GM12864 (cell line): ENCODE data around the gene RNF123.
"Not testable (repeated sequence)": the region's sequence is repeated elsewhere in the genome, so short reads cannot be mapped to it uniquely, and the experiment has no call there.

ENCODE experiments used
- DNase-seq: peaks from one replicate; pipeline ENCODE4 v3.0.0-alpha.2; 2011; ENCODE audit warnings: low read depth
- H3K4me3 ChIP-seq: 2 replicates; pipeline ENCODE4 v1.5.1; 2011; ENCODE audit warnings: mild to moderate bottlenecking, low read depth, low read length, control low read depth
- TF ChIP-seq, protein P1 (sequence below): IDR thresholded peaks from 2 replicates; pipeline ENCODE4 v1.5.1; 2011; ENCODE audit warnings: low read depth, mild to moderate bottlenecking, moderate library complexity, low read length, control low read depth, inconsistent platforms; ENCODE audit errors: missing control alignments

Gene RNF123

DNA sequence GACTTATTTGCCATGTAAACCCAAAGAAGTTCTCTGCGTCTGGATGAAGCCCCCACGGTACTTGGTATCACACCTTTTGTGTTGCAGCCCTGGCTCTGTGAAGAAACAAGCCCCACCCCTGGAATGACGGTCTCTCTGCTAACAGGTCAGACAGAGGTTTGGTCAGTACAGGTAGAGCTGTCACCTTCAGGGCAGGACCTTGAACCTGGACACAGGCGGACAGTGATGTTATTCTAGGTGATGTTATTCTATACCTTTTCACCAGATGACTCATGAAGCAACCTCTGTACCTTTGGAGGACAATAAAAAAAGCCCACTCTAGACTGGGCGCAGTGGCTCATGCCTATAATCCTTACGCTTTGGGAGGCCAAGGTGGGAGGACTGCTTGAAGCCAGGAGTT, 45.4 kb downstream of the RNF123 start:
- TF ChIP-seq, protein P1, sequence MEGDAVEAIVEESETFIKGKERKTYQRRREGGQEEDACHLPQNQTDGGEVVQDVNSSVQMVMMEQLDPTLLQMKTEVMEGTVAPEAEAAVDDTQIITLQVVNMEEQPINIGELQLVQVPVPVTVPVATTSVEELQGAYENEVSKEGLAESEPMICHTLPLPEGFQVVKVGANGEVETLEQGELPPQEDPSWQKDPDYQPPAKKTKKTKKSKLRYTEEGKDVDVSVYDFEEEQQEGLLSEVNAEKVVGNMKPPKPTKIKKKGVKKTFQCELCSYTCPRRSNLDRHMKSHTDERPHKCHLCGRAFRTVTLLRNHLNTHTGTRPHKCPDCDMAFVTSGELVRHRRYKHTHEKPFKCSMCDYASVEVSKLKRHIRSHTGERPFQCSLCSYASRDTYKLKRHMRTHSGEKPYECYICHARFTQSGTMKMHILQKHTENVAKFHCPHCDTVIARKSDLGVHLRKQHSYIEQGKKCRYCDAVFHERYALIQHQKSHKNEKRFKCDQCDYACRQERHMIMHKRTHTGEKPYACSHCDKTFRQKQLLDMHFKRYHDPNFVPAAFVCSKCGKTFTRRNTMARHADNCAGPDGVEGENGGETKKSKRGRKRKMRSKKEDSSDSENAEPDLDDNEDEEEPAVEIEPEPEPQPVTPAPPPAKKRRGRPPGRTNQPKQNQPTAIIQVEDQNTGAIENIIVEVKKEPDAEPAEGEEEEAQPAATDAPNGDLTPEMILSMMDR = no peak
- no peak overlapping the region for H3K4me3 ChIP-seq
- no peak for DNase-seq

DNA sequence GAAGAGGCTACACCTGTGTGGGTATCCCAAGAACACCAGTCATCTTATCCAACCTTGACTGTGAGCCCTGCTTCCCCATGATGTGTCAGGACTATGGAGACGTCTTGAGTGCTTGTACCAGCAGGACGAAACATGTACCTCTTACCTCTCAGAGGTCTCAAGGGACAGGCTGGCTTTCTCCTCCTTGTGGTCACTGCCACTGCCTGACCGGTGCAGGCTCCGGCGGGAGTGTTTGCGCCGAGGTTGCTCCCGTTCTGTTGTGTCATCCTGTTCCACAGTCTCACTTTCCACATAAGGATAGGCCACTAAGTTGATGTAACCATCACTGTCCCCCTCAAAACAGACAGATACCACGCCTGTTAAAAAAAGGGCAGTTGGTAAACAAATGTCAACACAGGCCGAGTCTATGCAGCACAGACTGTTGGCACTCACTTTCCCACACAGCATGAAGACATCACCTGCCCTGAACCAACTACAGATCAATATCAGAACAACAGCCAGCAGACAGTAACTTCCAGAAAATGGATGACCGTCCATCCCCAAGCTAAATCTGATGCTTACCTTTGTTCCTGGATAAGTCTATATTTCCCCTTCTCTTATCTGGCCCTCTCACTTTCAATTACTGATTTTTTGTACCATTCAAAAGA, 48.8 kb downstream of the RNF123 start:
- H3K4me3 ChIP-seq = no peak overlapping the region
- DNase-seq = no peak
- TF ChIP-seq, protein P1 = no peak

DNA sequence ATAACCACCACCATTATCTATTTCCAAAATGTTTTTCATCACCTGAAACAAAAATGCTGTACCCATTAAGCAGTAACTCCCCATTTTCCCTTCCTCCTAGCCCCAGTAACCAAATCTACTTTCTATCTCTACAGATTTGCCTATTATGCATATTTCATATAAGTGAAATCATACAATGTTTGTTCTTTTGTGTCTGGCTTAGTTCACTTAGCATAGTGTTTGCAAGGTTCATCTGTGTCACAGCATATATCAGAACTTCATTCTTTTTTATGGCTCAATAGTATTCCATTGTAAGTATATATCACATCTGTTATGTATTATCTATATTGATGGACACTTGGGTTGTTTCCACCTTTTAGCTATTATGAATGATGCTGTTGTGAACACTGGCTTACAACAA, 51.1 kb downstream of the RNF123 start:
- no peak for DNase-seq
- H3K4me3 ChIP-seq = no peak overlapping the region
- TF ChIP-seq, protein P1 = no peak

DNA sequence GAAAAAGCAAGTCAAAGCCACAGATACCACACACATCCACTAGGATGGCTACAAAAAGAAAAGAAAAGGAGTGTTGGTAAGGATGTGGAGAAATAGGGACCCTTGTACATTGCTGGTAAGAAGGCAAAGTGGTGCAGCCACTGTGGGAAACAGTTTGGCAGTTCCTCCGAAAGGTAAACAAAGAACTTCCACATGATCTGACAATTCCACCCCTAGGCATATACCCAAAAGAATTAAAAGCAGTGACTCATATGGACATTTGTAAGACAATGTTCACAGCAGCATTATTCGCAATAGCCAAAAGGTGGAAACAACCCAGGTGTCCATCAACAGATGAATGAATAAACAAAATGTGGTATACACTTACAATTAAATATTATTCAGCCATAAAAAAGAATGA, 56.6 kb downstream of the RNF123 start:
- TF ChIP-seq, protein P1 = no peak
- H3K4me3 ChIP-seq = no peak overlapping the region
- no peak for DNase-seq

DNA sequence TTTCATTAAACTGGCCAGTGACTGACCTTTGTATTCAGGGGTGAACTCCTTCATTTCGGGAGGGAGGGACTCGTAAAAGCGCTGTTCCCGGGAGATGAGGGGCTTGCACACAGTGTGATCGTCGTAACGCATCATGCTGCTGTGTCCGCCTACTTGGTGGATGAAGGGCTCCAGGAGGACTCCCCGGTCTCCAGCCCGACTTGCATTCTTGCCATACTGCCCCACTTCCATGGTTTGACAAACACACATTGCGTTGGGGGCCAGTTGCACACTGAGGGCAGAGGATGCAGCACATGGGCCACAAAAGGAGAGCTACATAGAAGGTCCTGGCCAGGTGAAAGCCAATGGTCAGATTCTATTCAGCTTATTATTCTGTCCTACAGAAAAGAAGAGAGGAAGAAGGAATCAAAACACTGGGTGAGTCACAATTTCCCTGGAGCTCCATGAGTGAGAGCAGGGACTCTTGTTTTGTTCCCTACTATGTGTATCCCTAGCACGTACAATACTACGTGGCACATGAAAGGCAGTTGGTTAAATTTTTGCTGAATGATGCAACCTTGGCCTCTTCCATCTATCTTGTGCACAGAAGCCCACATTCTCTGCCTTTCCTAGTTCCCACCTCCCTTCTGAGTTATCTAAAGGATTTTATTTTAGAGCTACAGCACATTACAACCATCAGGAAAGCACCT, 58.6 kb downstream of the RNF123 start:
- no peak overlapping the region for H3K4me3 ChIP-seq
- TF ChIP-seq, protein P1 = no peak
- no peak for DNase-seq

DNA sequence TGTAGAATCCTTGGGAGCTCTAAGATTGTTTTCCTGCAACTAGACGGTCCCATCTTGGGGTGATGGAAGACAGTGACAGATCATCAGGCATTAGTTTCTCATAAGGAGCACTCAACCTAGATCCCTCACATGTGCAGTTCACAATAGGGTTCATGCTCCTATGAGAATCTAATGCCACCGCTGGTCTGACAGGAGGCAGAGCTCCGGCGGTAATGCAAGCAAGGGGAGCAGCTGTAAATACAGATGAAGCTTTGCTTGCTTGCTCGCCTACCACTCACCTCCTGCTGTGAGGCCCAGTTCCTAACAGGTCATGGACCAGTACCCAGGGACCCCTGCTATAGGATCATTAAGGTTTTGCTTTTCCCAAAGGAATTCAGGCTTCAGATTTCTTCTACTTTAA, 59.5 kb downstream of the RNF123 start:
- H3K4me3 ChIP-seq, DNase-seq: not testable (repeated sequence)

DNA sequence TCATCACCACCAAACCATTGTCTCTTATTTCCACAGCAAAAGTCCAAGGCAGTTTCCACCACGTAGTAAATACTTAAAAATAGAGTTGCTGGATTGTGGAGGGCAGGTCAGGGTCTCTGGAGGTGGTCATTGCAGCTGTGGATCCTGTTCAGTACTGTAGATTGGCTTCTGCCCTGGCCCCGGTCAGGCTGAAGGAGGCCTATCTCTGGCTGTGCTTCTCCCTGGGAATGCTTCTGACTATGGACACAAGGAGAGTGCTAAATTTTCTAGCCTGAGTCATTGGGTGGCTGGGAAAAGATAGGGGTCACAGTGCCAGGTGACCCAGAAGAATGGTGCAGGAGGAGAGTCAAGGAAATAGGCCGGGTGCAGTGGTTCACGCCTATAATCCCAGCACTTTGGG, 60.7 kb downstream of the RNF123 start:
- no peak for DNase-seq
- TF ChIP-seq, protein P1 = no peak
- H3K4me3 ChIP-seq = no peak overlapping the region
